A549 (cell line): Measurements from ENCODE around the gene ASB2.

Experiments used
- CTCF ChIP-seq: fragments of >200 bp; sonication (Bioruptor Twin); formaldehyde crosslinking; IDR thresholded peaks from 3 replicates; pipeline ENCODE4 v1.5.1; 2016
- ESRRA ChIP-seq: fragments of 150-350 bp; IDR thresholded peaks from 2 replicates; pipeline ENCODE4 v1.6.1; 2014; ENCODE audit warnings: mild to moderate bottlenecking, low read length, borderline replicate concordance
- POLR2A ChIP-seq: IDR thresholded peaks from 2 replicates; pipeline ENCODE4 v1.6.1; 2012; ENCODE audit warnings: mild to moderate bottlenecking, low read length
- SMC3 ChIP-seq: fragments of >200 bp; sonication (Bioruptor Twin); formaldehyde crosslinking; IDR thresholded peaks from 3 replicates; pipeline ENCODE4 v1.6.1; 2018; ENCODE audit warnings: inconsistent platforms

GRCh38 chr14:93989939-93990338, 13.6 kb upstream of the ASB2 start:
- TF ChIP-seq CTCF (no peak), ESRRA (no peak), POLR2A (no peak), SMC3 (no peak)
